Osteoblast (primary cell): Measurements from ENCODE around the gene ADCK1. TPM values are rescaled to one million over a fixed set of nuclear protein-coding genes. Genes with fewer than 3 reads are reported as not detected.

ENCODE experiments used
- DNase-seq: peaks from one replicate; pipeline ENCODE4 v3.0.0; 2011; ENCODE audit warnings: low spot score, mixed read lengths; ENCODE audit not compliant: insufficient read length; ENCODE audit errors: missing footprints
- H2AFZ ChIP-seq: 2 replicates; pipeline ENCODE4 v1.6.0; 2011; ENCODE audit warnings: mild to moderate bottlenecking, low read length
- H3K27ac ChIP-seq: 2 replicates; pipeline ENCODE4 v1.5.1; 2011; ENCODE audit warnings: mild to moderate bottlenecking, low read depth, low read length, moderate library complexity
- H3K27me3 ChIP-seq: 2 replicates; pipeline ENCODE4 v1.6.0; 2012; ENCODE audit warnings: mild to moderate bottlenecking, control low read depth, inconsistent platforms, low read length, moderate library complexity; ENCODE audit not compliant: insufficient read depth
- H3K36me3 ChIP-seq: 2 replicates; pipeline ENCODE4 v1.5.1; 2011; ENCODE audit warnings: mild to moderate bottlenecking, low read length, control low read depth, moderate library complexity; ENCODE audit not compliant: insufficient read depth
- H3K4me1 ChIP-seq: 2 replicates; pipeline ENCODE4 v1.5.1; 2011; ENCODE audit warnings: mild to moderate bottlenecking, low read length, control low read depth, moderate library complexity; ENCODE audit not compliant: insufficient read depth
- H3K4me2 ChIP-seq: 2 replicates; pipeline ENCODE4 v1.6.0; 2011; ENCODE audit warnings: mild to moderate bottlenecking, low read length; ENCODE audit not compliant: insufficient read depth
- H3K4me3 ChIP-seq: fragments of 200-600 bp; sonication (generic); 3 replicates; pipeline ENCODE4 v1.5.1; 2012; ENCODE audit warnings: mild to moderate bottlenecking, low read length, inconsistent platforms; ENCODE audit not compliant: insufficient read depth
- H3K79me2 ChIP-seq: 2 replicates; pipeline ENCODE4 v1.6.0; 2012; ENCODE audit warnings: mild to moderate bottlenecking, low read length, control low read depth, inconsistent platforms; ENCODE audit not compliant: insufficient read depth
- H3K9me3 ChIP-seq: 2 replicates; pipeline ENCODE4 v1.5.1; 2011; ENCODE audit warnings: low read depth, low read length, control low read depth
- H4K20me1 ChIP-seq: 2 replicates; pipeline ENCODE4 v1.6.0; 2012; ENCODE audit warnings: mild to moderate bottlenecking, low read length, control low read depth; ENCODE audit not compliant: insufficient read depth
- total RNA-seq: library from RNA; depleted of rRNA; stranded (reverse); fragments of >200 nt; gene quantifications from 2 replicates; pipeline ENCODE4 v1.2.3, GENCODE V29; 2012
- TF ChIP-seq, protein P1 (sequence below): IDR thresholded peaks from 2 replicates; pipeline ENCODE4 v1.5.1; 2011; ENCODE audit warnings: mild to moderate bottlenecking, low read depth, low read length, moderate library complexity; ENCODE audit errors: extremely low read depth

Gene ADCK1
- total RNA-seq, 1 donor: 9.0 TPM

DNA sequence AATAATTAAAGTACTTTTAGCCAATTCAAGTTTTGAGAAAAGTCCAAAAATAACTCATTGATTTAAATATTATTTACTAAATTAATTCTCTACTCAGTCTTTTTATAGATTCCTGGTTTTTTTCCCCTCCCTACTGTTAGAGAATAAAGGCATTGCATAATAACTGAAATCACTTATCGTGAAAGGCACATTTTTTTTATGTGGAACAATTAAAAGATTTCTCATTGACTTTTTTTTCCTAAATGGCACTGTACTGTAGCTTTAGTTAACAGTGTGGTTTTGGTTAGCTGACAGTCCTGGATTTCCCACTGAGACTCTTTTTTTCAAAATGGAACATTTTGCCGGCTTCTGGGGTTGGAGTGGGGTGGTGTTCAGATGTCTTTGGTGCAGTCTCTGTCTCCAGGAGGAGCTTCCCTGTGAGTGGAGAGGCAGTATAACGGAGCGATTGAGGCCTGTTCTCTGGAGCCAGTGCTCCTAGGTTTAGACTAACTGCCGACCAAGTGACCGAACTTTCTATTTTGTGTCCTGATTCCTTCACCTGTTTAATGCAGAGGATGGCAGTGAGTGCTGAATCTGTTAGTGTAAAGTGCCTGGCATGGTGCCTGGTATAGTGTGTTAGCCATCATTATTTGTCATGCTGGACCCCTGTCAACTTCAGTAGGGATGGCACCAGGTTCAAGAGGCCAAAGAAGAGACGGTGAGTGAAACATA is 117.7 kb downstream of the ADCK1 start:
- no peak overlapping the region for H3K4me3 ChIP-seq
- TF ChIP-seq, protein P1, sequence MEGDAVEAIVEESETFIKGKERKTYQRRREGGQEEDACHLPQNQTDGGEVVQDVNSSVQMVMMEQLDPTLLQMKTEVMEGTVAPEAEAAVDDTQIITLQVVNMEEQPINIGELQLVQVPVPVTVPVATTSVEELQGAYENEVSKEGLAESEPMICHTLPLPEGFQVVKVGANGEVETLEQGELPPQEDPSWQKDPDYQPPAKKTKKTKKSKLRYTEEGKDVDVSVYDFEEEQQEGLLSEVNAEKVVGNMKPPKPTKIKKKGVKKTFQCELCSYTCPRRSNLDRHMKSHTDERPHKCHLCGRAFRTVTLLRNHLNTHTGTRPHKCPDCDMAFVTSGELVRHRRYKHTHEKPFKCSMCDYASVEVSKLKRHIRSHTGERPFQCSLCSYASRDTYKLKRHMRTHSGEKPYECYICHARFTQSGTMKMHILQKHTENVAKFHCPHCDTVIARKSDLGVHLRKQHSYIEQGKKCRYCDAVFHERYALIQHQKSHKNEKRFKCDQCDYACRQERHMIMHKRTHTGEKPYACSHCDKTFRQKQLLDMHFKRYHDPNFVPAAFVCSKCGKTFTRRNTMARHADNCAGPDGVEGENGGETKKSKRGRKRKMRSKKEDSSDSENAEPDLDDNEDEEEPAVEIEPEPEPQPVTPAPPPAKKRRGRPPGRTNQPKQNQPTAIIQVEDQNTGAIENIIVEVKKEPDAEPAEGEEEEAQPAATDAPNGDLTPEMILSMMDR: no peak
- H3K79me2 ChIP-seq: no peaks in the 10 kb centered on the region
- H4K20me1 ChIP-seq: no peaks in the 10 kb centered on the region
- H3K27me3 ChIP-seq: no peaks in the 10 kb centered on the region
- H3K9me3 ChIP-seq: no peaks in the 10 kb centered on the region
- no peak overlapping the region for H2AFZ ChIP-seq
- no peak for DNase-seq
- no peaks in the 10 kb centered on the region for H3K4me1 ChIP-seq
- no peak overlapping the region for H3K27ac ChIP-seq
- no peaks in the 10 kb centered on the region for H3K36me3 ChIP-seq
- no peak overlapping the region for H3K4me2 ChIP-seq

DNA sequence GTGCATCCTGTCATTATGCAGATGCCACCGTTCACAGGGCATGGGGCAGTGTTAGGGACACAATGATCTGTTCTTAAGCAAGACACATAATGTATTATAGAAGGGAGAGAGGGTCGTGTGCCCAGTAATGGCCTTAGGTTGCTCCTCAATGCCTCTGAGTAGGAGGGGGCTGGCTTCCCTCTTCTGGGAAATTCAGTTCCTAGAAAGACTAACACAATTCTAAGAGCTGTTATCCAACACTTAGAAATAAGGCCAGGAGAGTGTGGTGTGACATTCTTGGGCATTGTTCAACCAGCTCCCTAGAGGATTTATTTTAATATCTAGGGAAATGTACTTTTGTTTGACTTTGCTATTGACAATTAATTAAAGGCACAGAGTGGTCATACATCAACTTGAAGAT is 118.5 kb downstream of the ADCK1 start:
- Histone ChIP-seq H2AFZ (no peak overlapping the region), H3K4me3 (no peak overlapping the region), H3K36me3 (no peaks in the 10 kb centered on the region), H3K79me2 (no peaks in the 10 kb centered on the region), H3K4me1 (no peaks in the 10 kb centered on the region), H4K20me1 (no peaks in the 10 kb centered on the region), H3K27ac (no peak overlapping the region), H3K27me3 (no peaks in the 10 kb centered on the region), H3K4me2 (no peak overlapping the region), H3K9me3 (no peaks in the 10 kb centered on the region)
- DNase-seq: no peak
- TF ChIP-seq, protein P1: no peak

DNA sequence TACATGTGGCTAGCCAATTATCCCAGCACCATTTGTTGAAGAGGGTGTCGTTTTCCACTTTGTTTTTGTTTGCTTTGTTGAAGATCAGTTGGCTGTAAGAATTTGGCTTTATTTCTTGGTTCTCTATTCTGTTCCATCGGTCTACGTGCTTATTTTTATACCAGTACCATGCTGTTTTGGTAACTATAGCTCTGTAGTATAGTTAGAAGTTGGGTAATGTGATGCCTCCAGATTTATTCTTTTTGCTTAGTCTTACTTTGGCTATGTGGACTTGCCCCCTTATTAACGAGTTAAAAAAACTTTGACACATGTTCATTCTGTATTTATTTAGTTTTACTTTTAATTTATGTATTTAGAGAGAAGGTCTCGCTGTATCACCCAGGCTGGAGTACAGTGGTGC is 120.4 kb downstream of the ADCK1 start:
- Histone ChIP-seq H3K27me3 (no peaks in the 10 kb centered on the region), H3K4me3 (no peak overlapping the region), H3K27ac (no peak overlapping the region), H3K9me3 (no peaks in the 10 kb centered on the region), H3K4me2 (no peak overlapping the region), H4K20me1 (no peaks in the 10 kb centered on the region), H3K79me2 (no peaks in the 10 kb centered on the region), H2AFZ (no peak overlapping the region), H3K36me3 (no peaks in the 10 kb centered on the region), H3K4me1 (no peaks in the 10 kb centered on the region)
- TF ChIP-seq, protein P1: no peak
- no peak for DNase-seq

DNA sequence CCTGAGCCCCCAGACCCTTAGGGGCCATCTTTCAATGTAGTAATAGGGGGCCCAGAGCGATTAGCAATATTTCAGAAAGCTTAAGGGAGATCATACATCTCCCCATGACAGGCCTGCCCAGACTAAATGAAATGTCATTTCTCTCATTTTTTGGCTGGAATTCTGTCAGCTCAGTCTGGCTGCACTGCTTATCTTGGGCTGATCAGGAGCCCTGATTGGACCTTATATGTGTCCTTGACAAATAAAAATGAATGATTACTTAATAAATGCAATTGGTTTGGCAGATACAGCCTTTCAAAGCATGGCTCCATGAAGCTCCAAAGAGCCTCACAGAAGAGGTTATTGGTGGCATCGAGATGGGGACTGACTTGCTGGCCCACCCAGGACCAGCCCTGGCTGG is 121.9 kb downstream of the ADCK1 start:
- no peak overlapping the region for H3K4me3 ChIP-seq
- H2AFZ ChIP-seq: no peak overlapping the region
- H3K36me3 ChIP-seq: no peaks in the 10 kb centered on the region
- H3K27ac ChIP-seq: no peak overlapping the region
- no peaks in the 10 kb centered on the region for H3K27me3 ChIP-seq
- no peaks in the 10 kb centered on the region for H3K79me2 ChIP-seq
- no peaks in the 10 kb centered on the region for H3K4me1 ChIP-seq
- H3K4me2 ChIP-seq: no peak overlapping the region
- no peak for DNase-seq
- TF ChIP-seq, protein P1: no peak
- H3K9me3 ChIP-seq: no peaks in the 10 kb centered on the region
- no peaks in the 10 kb centered on the region for H4K20me1 ChIP-seq
